AG10803 (cell line): ENCODE measurements around the gene WFIKKN2.

ENCODE experiments used
- DNase-seq: peaks from one replicate; pipeline ENCODE4 v3.0.0; 2010; ENCODE audit warnings: low read depth
- H3K4me3 ChIP-seq: 2 replicates; pipeline ENCODE4 v1.5.1; 2011; ENCODE audit warnings: mild to moderate bottlenecking, low read length, control low read depth
- TF ChIP-seq, protein P1 (sequence below): conservative IDR thresholded peaks from 2 replicates; pipeline ENCODE4 v1.5.1; 2011; ENCODE audit warnings: mild to moderate bottlenecking, low read length, control low read depth, inconsistent platforms

WFIKKN2 gene

DNA sequence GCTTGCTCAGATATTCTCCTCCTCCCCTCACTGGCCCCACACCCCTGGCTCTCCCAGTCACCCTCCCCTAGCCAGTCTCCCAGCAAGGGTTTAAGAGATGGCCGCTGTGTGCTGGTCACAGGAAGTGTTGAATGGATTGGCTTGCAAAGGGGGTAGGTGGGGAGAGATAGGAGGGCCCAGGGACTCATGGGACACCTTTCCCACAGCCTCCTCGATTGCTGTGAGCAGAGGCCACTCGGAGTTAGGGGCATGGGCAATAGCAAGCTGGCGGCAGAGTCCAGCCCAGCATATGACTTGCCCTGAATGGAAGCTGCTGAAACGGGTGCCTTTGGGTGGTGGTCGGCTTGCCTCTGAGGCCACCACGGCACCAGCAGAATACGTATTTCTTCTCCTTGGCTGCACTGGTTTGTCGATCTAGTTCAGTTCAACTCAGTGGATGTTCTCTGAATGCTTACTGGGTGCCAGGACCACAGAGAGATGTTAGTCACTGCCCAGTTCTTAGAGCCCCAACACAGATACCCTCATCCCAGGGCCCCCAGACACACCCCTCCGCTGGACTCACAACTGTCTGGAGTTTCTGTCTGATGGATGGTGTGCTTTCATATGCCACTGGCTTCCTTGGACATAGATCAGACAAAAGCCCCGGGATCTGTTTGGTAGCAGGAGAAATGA lies 6.0 kb downstream of the WFIKKN2 start:
- TF ChIP-seq, protein P1, sequence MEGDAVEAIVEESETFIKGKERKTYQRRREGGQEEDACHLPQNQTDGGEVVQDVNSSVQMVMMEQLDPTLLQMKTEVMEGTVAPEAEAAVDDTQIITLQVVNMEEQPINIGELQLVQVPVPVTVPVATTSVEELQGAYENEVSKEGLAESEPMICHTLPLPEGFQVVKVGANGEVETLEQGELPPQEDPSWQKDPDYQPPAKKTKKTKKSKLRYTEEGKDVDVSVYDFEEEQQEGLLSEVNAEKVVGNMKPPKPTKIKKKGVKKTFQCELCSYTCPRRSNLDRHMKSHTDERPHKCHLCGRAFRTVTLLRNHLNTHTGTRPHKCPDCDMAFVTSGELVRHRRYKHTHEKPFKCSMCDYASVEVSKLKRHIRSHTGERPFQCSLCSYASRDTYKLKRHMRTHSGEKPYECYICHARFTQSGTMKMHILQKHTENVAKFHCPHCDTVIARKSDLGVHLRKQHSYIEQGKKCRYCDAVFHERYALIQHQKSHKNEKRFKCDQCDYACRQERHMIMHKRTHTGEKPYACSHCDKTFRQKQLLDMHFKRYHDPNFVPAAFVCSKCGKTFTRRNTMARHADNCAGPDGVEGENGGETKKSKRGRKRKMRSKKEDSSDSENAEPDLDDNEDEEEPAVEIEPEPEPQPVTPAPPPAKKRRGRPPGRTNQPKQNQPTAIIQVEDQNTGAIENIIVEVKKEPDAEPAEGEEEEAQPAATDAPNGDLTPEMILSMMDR: no peak
- DNase-seq: no peak
- H3K4me3 ChIP-seq: no peak overlapping the region

DNA sequence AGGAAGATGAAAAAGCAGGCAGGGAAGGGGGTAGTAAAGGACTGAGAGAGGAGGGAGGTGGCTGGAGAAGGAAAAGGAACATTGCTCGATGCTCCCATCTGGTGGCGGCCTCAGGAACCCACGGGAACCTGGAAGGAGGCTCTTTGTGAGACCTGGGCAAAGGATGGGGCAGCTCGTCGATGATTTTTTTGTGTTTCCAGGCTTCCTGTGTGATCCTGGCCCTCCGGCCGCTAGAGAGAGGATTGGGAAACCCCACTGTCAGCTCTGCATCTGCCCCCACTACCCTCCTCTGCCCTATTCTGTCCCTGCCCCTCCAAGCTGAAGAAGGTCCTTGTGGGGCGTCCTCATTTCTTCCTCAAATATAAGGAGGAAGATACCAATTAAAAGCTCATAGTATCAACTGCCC lies 6.6 kb downstream of the WFIKKN2 start:
- no peak overlapping the region for H3K4me3 ChIP-seq
- TF ChIP-seq, protein P1: peak; percentile 89
- peak; percentile 55 for DNase-seq

DNA sequence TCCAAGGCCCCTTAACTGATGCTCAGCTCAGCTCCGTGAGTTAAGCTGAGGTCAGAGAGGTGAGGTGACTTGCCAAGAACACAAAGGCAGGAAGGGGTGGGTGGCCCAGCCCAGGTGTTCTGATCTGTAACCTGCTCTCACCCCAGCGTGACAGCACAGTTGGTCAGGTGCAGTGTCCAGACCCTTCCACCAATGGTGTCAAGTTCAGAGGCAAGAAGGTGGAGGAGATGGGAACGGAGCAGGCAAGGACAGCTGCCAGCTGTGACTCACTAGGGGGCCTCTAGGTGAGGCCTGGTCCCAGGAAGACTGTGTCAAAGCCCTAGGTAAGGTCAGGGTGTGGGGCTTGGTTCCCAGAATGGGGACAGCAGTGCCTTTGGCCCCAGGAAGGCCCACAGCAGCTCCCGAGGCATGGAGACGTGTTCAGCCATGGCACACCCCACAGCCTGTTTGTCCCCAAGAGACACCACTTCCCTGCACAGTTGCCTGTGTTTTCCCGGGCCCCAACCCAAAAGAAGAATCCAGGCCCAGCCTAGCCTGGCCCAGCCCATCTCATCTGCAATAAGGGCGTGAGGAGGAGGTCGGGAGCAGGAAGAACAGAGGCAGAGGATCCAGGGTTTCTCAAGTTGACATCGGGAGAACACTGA lies 7.2 kb downstream of the WFIKKN2 start:
- TF ChIP-seq, protein P1: no peak
- DNase-seq: no peak
- no peak overlapping the region for H3K4me3 ChIP-seq

DNA sequence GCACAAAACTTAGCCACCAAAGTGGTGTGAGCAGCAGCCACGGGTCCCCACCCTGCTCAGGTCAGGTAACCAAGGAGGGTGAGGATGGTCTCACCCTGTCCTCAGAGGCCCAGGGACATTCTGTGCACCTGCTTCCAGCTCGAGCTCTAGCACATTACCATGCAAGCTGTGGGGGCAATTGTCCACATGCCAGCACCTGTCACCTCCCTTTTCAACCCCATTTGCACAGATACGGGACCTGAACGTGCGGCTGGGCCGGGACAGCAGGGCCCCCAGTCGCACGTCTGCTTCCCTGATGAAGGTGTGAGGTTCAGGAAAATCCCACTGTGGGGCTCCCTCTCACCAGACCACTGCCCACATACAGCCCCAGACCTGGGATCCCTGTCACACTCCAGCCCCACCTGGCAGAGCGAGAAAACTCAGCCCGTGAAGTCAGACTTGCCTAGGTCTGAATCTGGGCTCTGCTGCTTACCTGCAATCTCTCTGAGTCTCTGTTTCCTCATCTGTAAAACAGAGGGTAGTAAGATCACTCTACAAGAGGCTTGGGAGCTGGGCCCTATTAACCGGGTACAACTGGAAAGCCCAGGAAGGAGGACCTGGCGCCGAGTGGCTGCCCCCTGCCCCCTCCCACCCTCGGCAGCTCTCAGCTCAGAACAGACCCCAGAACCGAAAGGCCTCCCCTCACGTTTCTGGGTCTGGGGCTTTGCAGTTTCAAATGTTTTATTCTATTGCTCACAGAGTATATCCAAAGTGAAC lies 7.9 kb downstream of the WFIKKN2 start:
- TF ChIP-seq, protein P1: no peak
- no peak for DNase-seq
- no peak overlapping the region for H3K4me3 ChIP-seq

DNA sequence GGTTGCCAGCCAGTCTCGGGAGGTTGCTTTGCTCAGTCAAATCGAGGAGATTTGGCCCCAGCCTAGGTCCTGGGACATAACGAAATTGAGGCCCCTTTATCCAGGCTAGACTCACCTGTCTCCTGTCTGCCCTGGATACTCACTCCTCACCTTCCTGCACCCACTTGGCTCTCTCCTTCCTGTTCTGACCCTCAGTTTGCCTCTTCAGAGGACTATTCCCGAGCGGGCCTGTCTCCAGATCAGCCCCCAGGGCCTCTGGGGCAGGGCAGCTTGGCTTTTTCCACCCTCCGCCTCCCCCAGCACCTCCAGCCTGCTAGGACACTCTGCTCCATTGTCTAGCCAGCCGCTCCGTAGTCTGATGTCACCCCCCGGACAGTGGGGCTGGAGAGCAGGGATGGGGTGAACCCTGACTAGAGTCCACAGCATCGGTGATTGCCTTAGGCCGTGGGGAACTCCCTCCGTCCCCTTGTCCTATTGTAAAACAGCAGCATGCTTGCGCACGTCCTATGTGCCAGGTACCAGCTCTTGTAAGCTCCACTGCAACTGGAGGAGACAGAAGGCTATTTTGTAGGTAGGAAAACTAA lies 8.8 kb downstream of the WFIKKN2 start:
- no peak for DNase-seq
- TF ChIP-seq, protein P1: no peak
- no peak overlapping the region for H3K4me3 ChIP-seq

DNA sequence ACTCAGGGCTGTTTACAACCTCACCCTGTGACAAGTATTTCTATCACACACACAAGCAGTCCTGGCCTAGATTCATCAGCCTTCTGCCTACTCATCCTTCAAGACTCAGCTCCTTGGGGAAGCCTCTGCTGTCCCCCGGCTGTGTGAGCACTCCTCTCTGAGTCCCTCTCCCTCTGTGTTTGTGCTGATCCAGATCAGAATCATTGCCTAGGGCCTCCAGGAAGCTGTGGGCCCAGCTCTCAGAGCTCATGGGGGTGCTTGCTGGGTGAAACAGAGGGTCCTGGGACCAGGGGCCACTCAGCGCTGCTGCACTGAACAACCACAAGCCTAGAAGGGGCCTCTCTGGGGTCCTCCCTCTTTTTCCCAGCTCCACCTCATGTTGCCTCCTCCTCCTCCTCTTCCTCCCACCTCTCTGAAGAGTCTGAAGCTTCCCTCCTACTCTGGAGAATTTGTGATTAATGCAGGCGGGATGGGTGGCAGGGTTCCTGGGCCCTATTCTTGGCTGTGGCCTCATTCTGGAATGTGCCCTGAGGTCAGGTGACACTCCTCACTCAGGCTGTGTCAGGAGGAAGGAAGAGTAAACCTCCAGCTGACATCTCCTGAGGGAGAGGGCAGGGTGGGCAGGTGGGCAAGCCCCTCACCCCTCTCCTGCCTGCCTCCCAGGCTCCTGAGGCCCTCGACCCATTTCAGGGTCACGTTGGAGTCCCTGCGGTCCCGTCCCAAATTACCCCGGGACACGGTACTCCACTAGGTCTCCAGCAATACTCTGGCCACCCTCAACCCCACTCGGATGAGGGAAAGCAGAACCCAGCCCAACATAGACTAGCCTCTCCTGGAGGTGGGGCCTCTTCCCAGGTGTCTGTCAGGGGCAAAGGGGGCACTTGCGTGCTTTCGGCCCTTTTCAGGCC lies 10.1 kb downstream of the WFIKKN2 start:
- TF ChIP-seq, protein P1: no peak
- H3K4me3 ChIP-seq: no peak overlapping the region
- DNase-seq: peak; percentile 61
